ENCODE measurements around the gene CD200.

- TF ChIP-seq GATA2 (IDR thresholded peaks at IDR 0.05; ENCODE audit: low read depth, low read length) (no peak), GATA3 (IDR thresholded peaks at IDR 0.05; ENCODE audit: low read depth, low read length) (no peak)
These were observed 32.7 kb downstream of the CD200 start for GRCh38 chr3:112365636-112366035.
